Measurements from ENCODE around the gene ACSF3.
"Not testable (repeated sequence)": the region's sequence is repeated elsewhere in the genome, so short reads cannot be mapped to it uniquely, and the experiment has no call there.

ACSF3 gene

GRCh38 chr16:89177501-89177900, 83.8 kb downstream of the ACSF3 start:
- no peak for DNase-seq

GRCh38 chr16:89178453-89179147, 84.9 kb downstream of the ACSF3 start:
- DNase-seq: peak; percentile 24

- no peak for DNase-seq
Observed at GRCh38 chr16:89179148-89179484, 85.5 kb downstream of the ACSF3 start.

GRCh38 chr16:89179656-89180315, 86.1 kb downstream of the ACSF3 start:
- DNase-seq: no peak

GRCh38 chr16:89183463-89183862, 89.8 kb downstream of the ACSF3 start:
- DNase-seq: no peak

- DNase-seq: peak; percentile 37
Observed at GRCh38 chr16:89183975-89184676, 90.5 kb downstream of the ACSF3 start.

GRCh38 chr16:89184677-89184932, 91.0 kb downstream of the ACSF3 start:
- no peak for DNase-seq

GRCh38 chr16:89184933-89185794, 91.5 kb downstream of the ACSF3 start:
- DNase-seq: no peak

GRCh38 chr16:89185887-89186592, 92.4 kb downstream of the ACSF3 start:
- not testable (repeated sequence) for DNase-seq

- DNase-seq: not testable (repeated sequence)
Observed at GRCh38 chr16:89186593-89187031, 93.0 kb downstream of the ACSF3 start.

- DNase-seq: peak; percentile 65
Observed at GRCh38 chr16:89187032-89187769, 93.5 kb downstream of the ACSF3 start.

GRCh38 chr16:89187770-89188392, 94.2 kb downstream of the ACSF3 start:
- peak; percentile 61 for DNase-seq

GRCh38 chr16:89188471-89189357, 95.1 kb downstream of the ACSF3 start:
- not testable (repeated sequence) for DNase-seq

- peak; percentile 23 for DNase-seq
Observed at GRCh38 chr16:89189358-89190025, 95.8 kb downstream of the ACSF3 start.

GRCh38 chr16:89190150-89190958, 96.7 kb downstream of the ACSF3 start:
- DNase-seq: no peak

GRCh38 chr16:89191033-89191900, 97.6 kb downstream of the ACSF3 start:
- DNase-seq: peak; percentile 40

GRCh38 chr16:89191901-89192185, 98.2 kb downstream of the ACSF3 start:
- no peak for DNase-seq

Measured in DMS53 (cell line).